Motor neuron (in vitro differentiated cells): ENCODE data around the gene RASGEF1C. TPM values are rescaled to one million over a fixed set of nuclear protein-coding genes. Genes with fewer than 3 reads are reported as not detected.

Source experiments
- ATAC-seq, 8 experiments: fragments of 200-7000 bp; cut with Tn5 transposase; replicated peaks in 6 of 8; 2 replicates each; pipeline ENCODE4 v1.8.0; 2021; ENCODE audit warnings: mild to moderate bottlenecking in 8 of 8, moderate library complexity in 8 of 8
- H3K27ac ChIP-seq, 2 donors: fragments of 250-450 bp; sonication (Bioruptor Pico); 2 replicates each; pipeline ENCODE4 v1.9.0; 2021; ENCODE audit warnings: antibody characterized with exemption in 2 of 2, mild to moderate bottlenecking in 2 of 2, moderate library complexity in 1 of 2
- H3K4me1 ChIP-seq, 2 donors: fragments of 250-450 bp; sonication (Bioruptor Pico); replicated peaks in 1 of 2; 2 replicates each; pipeline ENCODE4 v1.6.1; 2021; ENCODE audit warnings: antibody characterized with exemption in 2 of 2, mild to moderate bottlenecking in 2 of 2, moderate library complexity in 1 of 2
- H3K4me3 ChIP-seq, 5 donors: fragments of 250-450 bp; sonication (Bioruptor Pico); 2 replicates each; pipeline ENCODE4 v1.9.0; 2021; ENCODE audit warnings: antibody characterized with exemption in 5 of 5, mild to moderate bottlenecking in 5 of 5, moderate library complexity in 4 of 5
- WGBS, 10 experiments: fragments of 450-650 bp; shearing (Covaris generic); methylation state at CpG; one replicate each; pipeline ENCODE4 v1.0.0; 2022; 5-methylcytosine and 5-hydroxymethylcytosine counted together
- in situ Hi-C, 9 experiments: fragments of 400-800 bp; cut with MboI; loops; one replicate each; pipeline ENCODE4 v1.15.0; 2021; ENCODE audit warnings: low sequenced_read_pairs in 9 of 9, low pct_unique_long_range_greater_than_20kb in 2 of 9; ENCODE audit not compliant: unreplicated experiment in 9 of 9
- total RNA-seq, 8 experiments: library from RNA; unstranded; fragments of 300-600 nt; gene quantifications; 2 replicates each; pipeline versions ENCODE4 v1.2.3 to v1.2.4, GENCODE V29; 2022

RASGEF1C gene
- total RNA-seq, 8 experiments from 2014 or later = 1.2 to 3.3 (median 1.3) TPM; not detected in 3

DNA sequence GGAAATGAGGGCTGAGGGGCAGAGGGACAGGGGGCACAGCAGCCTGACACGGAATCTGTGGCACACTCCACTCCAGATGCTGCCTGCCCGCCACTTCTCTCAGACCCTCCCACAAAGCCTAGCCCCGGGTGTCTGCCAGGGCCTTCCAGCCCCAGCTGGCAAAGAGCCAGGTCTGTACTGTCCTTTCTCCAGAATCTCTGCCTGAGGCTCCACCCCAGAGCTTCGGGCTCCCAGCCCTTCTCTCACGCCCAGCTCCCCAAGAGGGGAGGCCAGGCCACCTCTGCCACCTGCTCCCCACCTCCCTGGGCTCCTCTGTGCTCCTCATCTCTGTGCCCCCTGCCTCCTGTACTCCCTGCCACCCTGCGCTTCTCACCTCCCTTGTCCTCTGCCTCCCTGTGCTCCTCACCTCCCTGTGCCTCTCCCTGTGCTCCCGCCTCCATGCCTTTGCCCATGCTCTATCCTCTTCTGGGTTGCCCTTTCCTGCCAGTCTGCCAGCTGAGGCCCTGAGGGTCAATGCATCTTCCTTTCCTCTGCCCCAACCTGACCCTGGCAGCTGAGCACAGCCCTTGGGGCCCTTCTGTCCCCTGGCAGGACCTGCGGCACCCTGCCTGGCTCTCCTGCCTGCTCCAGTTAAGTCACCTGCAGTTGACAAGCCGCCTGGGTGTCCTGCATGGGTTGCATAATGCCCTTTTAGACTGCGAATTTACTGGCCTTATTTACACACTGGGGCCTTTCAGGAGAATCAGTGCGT lies 36.4 kb downstream of the RASGEF1C start:
- in situ Hi-C loops = no loop called here
- 40 to 100% (median 76%) methylated on average over 1 to 5 of the region's 11 CpGs; no CpG with 5 or more reads in 4 of the 10 experiments for WGBS, 10 experiments
- H3K4me1 ChIP-seq = peaks cover 27 to 38% of the 10 kb centered on the region in 2 donors
- no peak overlapping the region for H3K4me3 ChIP-seq
- peak; percentile 6 to 56 (median 28) for ATAC-seq
- H3K27ac ChIP-seq = no peak overlapping the region

DNA sequence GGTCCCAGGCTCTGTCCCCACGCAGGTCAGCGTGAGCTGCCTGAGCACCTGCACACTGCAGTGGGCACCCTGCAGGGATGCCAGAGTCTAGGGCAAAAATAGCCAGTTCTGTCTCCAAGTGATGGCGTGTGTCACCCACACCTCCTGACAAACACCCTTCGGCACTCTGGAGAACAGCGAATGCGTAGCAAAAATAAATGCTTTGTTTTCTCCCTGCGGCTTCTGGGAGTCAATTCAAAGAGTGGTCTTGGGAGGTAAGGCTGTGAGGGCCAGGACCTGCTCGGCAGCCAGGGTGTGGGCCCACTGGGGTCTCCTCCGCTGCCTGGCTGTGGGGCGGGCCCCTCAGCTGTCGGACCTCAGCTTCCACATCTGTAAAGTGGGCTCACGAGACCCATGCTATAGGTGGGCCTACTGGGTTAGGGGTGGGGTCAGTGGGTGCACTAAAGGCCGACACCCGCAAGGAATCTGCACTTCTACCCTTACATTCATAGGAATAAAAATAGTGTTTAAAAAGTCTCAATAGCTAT lies 37.4 kb downstream of the RASGEF1C start:
- ATAC-seq = no peak
- 98% methylated on average over 8 of the region's 14 CpGs; no CpG with 5 or more reads in 9 of the 10 experiments for WGBS, 10 experiments
- Histone ChIP-seq H3K4me3 (no peak overlapping the region), H3K4me1 (peaks cover 27 to 38% of the 10 kb centered on the region in 2 donors), H3K27ac (no peak overlapping the region)
- in situ Hi-C loops = no loop called here

DNA sequence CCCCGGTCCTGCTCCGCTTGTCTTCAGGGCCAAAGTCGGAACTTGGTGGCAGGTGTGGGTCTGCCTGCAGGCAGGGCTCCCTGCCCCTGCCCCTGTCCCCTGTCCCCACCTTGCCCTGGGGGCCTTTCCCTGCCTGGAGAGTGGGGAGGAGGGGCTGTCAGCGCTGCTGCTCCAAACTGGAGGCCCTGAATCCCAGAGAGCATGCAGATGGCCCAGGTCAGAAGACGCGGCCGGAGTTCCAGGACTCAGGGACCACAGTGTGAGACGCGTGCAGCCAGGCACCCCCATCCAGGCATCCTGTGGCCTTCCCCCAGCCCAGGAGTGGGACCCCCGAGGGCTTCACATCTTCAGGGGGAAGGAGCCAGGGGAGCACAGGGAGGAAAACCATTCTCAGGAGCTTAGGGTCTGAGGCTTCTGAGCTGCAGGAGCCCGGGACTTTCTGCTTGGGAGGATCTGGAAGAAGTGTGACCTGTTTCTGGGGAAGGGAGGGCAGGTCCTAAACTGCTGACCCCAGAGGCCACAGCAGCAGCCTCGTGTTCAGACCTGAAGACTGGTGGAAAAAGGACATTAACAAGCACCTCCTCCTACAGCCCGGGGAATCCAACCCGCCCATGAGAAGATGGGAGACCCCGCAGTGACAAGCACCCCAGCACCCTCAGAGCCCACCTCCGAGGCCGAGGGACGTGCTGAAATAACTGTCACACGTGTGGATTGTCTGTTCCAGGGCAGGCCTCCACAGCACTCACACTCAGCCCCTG lies 38.0 kb downstream of the RASGEF1C start:
- ATAC-seq = no peak
- WGBS, 10 experiments = 72 to 93% methylated on average over 3 to 5 of the region's 19 CpGs; no CpG with 5 or more reads in 8 of the 10 experiments
- Histone ChIP-seq H3K4me1 (peaks cover 27 to 38% of the 10 kb centered on the region in 2 donors), H3K4me3 (no peak overlapping the region), H3K27ac (peak overlapping the region; percentile 65 to 68)
- in situ Hi-C loops = no loop called here

DNA sequence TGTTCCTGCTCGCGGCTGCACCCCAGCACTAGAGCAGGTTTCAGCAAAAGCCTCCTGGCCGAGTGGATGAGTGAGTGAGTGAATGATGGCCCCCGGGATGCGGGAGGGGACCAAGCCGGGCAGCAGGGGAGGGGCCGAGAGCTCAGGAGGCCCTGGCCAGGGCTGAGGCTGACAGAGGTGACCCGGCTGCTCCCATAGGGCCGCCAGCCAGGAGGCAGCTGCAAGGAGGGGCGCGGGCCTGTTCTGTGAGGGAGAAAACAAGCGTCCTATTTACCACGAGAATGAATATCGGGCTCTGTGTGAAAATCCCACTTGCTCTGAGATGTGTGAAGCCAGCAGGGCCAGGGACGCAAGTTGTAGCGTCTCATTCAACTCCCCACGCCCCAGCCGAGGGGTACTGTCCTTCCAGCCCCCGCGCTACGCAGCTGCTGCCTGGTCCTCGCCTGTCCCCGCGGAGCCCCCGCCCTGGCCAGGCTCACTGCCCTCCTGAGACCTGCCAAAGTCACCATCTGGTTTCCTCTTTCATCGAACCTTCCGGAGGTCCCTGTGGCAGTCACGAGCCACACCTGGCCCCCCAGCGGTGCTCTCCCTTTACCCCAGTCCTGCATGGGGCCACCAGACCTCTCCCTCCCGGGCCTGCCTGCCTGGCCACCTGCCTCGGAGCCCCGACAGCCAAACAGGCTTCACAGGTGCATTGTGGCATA lies 38.8 kb downstream of the RASGEF1C start:
- peak in 7 of 8 experiments; percentile 19 to 95 (median 91) for ATAC-seq
- peaks cover 27 to 38% of the 10 kb centered on the region in 2 donors for H3K4me1 ChIP-seq
- in situ Hi-C loops = no loop called here
- H3K4me3 ChIP-seq = no peak overlapping the region
- peak overlapping the region; percentile 65 to 68 for H3K27ac ChIP-seq
- 38 to 80% (median 43%) methylated on average over 2 to 7 of the region's 32 CpGs; no CpG with 5 or more reads in 7 of the 10 experiments for WGBS, 10 experiments

DNA sequence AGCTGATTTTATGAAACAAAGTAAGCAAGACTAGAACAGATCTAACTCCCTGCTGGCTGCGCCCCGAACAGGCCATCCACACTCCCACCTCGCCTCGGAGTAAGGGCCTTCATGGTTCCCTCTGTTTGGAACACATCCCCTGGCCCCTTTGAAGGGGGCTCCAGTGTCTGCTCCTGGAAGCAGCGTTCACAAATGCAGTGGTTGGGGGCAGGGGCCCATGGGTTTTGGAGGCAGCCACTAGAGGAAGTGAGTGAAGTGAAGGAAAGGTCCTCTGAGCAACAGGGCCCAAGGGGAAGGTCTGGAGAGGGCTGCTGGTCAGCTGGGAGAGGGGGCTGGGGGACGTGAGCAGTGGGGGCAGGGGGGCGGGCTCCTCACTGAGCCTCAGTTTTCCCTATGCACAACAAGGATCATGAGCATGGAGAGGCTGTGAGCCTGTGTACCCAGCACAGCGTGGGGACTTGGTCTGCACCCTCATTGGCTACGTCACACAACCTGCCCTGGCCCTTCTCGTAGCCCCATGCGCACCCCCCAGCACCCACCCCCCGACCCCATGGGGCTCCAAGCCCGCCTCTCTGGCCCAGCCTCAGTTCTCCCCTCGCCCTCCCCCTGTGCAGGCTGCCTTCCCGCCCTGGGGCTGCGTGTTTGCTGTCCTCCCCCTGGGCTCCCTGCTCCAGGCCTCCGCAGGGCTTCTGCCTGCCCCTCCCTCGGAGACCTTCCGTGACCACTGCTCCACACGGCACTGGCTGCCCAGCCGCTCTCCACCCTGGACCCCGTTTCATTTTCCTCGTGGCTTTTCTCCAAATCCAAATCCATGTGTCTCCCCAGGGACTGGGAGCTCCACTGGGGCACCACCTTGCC lies 39.5 kb downstream of the RASGEF1C start:
- peak overlapping the region; percentile 65 to 68 for H3K27ac ChIP-seq
- WGBS, 10 experiments = 52 to 93% (median 79%) methylated on average over 2 to 5 of the region's 23 CpGs; no CpG with 5 or more reads in 4 of the 10 experiments
- H3K4me3 ChIP-seq = no peak overlapping the region
- peaks cover 27 to 38% of the 10 kb centered on the region in 2 donors for H3K4me1 ChIP-seq
- ATAC-seq = peak in 5 of 8 experiments; percentile 52 to 74 (median 70)
- in situ Hi-C loops = no loop called here

DNA sequence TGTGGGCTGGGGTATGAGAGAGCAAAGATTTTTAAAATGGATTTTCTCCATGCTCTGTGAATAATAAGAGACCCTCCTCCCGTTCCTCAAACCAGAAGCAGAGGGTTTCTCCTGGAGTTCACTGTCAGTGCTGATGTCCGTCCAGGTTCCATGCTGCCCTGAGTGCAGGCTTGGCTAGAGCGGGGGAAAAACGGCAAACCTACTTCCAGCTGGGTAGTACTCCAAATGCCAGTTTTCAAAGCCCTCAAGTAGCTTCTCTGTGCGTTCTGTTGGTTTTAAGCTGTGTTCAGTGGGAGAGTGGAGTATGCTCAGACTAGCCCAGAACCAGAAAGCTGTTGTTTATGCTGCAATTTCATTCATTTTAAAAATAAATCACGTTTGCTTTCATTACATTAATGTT lies 40.3 kb downstream of the RASGEF1C start:
- WGBS, 10 experiments = 0 to 86% (median 25%) methylated on average over 1 to 6 of the region's 6 CpGs; no CpG with 5 or more reads in 3 of the 10 experiments
- H3K27ac ChIP-seq = no peak overlapping the region
- in situ Hi-C loops = no loop called here
- ATAC-seq = no peak
- no peak overlapping the region for H3K4me3 ChIP-seq
- peaks cover 27 to 38% of the 10 kb centered on the region in 2 donors for H3K4me1 ChIP-seq

DNA sequence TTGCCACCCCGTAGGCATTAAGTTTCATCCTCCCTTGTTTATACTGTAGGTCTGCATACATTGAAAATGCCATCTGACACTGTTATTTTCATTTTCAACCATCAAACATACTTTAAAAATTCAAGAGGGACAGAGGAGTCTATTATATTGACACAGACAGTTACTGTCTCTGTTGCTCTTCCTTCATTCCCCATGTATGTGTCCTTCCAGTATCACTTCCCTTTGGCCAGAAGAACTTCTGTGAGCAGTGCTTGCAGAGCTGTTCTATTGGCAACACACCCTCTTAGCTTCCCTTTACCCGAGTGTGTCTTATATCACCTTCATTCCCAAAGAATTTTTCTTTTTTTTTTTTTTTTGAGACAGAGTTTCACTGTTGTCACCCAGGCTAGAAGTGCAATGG lies 42.8 kb downstream of the RASGEF1C start:
- no peak overlapping the region for H3K4me3 ChIP-seq
- H3K27ac ChIP-seq = no peak overlapping the region
- whole genome bisulfite sequencing, 10 experiments = 0 to 100% (median 35%) methylated on average over 1 to 2 of the region's 2 CpGs; no CpG with 5 or more reads in 2 of the 10 experiments
- ATAC-seq = no peak
- peaks cover 26 to 27% of the 10 kb centered on the region in 2 donors for H3K4me1 ChIP-seq
- in situ Hi-C loops = no loop called here

DNA sequence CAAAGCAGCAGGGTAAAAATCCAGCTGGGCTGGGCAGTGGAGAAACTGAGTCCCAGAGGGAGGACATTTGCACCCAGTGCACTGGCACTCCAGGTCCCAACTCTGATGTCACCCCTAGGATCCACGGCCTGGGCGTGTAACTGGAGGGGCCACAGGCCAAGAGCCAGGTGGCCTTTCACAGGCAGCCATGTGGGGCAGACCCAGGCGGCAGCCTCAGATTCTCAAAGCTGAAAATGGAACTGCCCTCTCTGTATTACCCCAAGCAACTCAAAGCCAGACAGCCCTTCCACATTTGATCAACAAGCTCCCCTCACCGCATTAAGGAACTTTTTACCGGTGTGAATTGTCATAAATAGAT lies 46.7 kb downstream of the RASGEF1C start:
- no peak overlapping the region for H3K27ac ChIP-seq
- WGBS, 10 experiments = 50 to 100% (median 87%) methylated on average over 1 to 4 of the region's 5 CpGs; no CpG with 5 or more reads in 3 of the 10 experiments
- H3K4me1 ChIP-seq = no peaks in the 10 kb centered on the region
- in situ Hi-C loops = no loop called here
- H3K4me3 ChIP-seq = no peak overlapping the region
- ATAC-seq = no peak

DNA sequence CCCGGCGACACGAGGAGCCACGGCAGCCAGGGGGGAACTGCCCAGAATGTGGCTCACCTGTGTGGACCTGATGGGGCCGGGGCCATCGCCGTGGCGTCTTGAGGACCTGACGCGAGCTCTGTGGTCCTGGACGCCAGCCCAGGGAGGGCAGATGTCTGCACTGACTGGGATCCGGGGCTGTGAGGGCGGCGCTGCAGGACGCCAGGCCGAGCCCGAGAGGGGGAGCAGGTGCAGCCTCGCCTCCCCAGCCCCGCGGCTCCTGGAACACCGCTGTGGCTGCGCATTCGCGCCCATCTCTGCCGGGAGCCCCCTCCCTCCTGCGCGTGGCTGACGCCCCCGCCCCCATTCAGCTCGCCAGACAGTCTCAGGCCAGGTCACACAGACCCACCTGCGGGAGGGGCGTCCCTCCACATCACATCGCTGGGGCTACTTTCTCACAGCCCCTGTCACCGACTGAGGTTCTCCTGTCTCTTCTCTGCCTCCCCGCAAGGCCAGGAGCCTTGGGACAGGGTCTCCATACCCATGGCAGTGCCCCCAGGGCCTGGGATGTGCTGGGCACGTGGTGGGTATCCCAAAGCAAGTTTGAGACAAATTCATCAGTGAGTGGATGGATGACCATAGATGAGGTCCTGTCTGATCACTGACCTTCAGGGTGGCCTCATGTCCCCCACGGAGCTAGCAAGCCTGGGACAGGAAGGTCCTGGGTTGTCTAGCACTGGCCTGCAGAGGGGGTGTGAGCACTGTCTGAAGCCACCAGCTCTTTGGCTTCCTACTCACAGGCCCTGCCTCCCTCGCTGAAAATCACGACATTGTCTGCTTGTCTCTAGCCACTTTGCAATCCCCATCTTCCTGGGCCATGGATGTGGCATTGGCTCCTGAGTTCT lies 47.3 kb downstream of the RASGEF1C start:
- WGBS, 10 experiments = 16 to 60% (median 48%) methylated on average over 1 to 5 of the region's 39 CpGs; no CpG with 5 or more reads in 6 of the 10 experiments
- ATAC-seq = peak in 3 of 8 experiments; percentile 24 to 55 (median 53)
- Histone ChIP-seq H3K4me1 (no peaks in the 10 kb centered on the region), H3K27ac (no peak overlapping the region), H3K4me3 (no peak overlapping the region)
- in situ Hi-C loops = no loop called here

DNA sequence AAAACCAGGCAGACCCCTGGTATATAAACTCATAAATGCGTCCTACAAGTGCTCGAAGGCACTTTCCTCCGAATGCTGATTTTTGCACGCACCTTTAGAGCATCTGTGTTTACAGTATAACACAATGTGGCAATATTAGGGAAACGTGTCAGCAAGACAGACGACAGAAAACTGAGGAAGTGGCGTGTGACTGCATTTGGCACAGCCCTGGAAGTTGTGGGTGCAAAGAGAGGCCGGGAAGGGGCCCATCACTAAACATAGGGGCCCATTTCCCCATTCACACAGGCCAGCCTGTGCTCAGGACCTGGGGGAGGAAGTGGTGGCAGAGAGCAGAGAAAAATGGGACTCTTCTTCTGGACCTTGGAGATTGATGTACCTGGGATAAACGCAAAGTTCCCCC lies 48.2 kb downstream of the RASGEF1C start:
- Histone ChIP-seq H3K4me3 (no peak overlapping the region), H3K27ac (no peak overlapping the region), H3K4me1 (no peaks in the 10 kb centered on the region)
- in situ Hi-C loops = no loop called here
- no peak for ATAC-seq
- 0 to 93% (median 58%) methylated on average over 1 to 8 of the region's 9 CpGs; no CpG with 5 or more reads in 2 of the 10 experiments for WGBS, 10 experiments

DNA sequence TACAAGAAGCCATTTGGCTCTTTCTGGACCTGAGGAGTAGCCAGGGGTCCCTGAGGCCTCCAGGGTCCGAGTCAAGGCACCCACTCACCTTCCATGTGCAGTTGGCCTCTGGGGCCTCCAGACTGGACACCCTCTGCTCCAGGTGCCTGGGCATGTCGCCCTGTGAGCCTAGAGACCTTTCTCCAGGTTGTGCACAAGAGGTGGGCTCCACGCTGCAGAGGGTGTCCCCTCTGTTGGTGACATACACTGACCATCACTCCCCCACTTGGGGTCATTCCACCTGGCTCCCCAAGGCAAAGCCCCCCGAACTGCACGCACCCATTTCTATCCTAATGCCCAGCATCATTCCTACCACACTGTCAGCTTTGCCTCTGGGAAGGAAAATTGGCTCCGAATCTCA lies 48.8 kb downstream of the RASGEF1C start:
- no peak for ATAC-seq
- no peak overlapping the region for H3K27ac ChIP-seq
- H3K4me3 ChIP-seq = no peak overlapping the region
- in situ Hi-C loops = no loop called here
- WGBS, 10 experiments = 8 to 100% (median 92%) methylated on average over 1 to 4 of the region's 6 CpGs; no CpG with 5 or more reads in 2 of the 10 experiments
- no peaks in the 10 kb centered on the region for H3K4me1 ChIP-seq
